GM12872 (cell line): Measurements from ENCODE around the gene HS3ST1.

ENCODE experiments used
- CTCF ChIP-seq: IDR thresholded peaks from 3 replicates; pipeline ENCODE4 v1.5.1; 2011; ENCODE audit warnings: low read depth, mild to moderate bottlenecking, low read length, moderate library complexity; ENCODE audit not compliant: insufficient read depth

HS3ST1 gene

GRCh38 chr4:11402192-11402591 lies 26.5 kb downstream of the HS3ST1 start:
- TF ChIP-seq CTCF: no peak

GRCh38 chr4:11399461-11399971 lies 29.2 kb downstream of the HS3ST1 start:
- no peak for TF ChIP-seq CTCF

- TF ChIP-seq CTCF: no peak
Observed at GRCh38 chr4:11397819-11398610, 30.7 kb downstream of the HS3ST1 start.

GRCh38 chr4:11397146-11397545 lies 31.5 kb downstream of the HS3ST1 start:
- no peak for TF ChIP-seq CTCF

- TF ChIP-seq CTCF: no peak
Observed at GRCh38 chr4:11393551-11393950, 35.1 kb downstream of the HS3ST1 start.

- no peak for TF ChIP-seq CTCF
Observed at GRCh38 chr4:11376571-11376970, 52.1 kb downstream of the HS3ST1 start.

GRCh38 chr4:11376146-11376545 lies 52.5 kb downstream of the HS3ST1 start:
- no peak for TF ChIP-seq CTCF
